Left ventricle myocardium inferior (tissue), 1 donor: ENCODE measurements around the gene RBP3. TPM values are rescaled to one million over a fixed set of nuclear protein-coding genes. Genes with fewer than 3 reads are reported as not detected.

ENCODE experiments used
- DNase-seq: peaks from one replicate; pipeline ENCODE4 v3.0.0-alpha.2; 2020
- H3K27ac ChIP-seq: fragments of 200-600 bp; replicated peaks from 2 replicates; pipeline ENCODE4 v1.8.0; 2021
- H3K27me3 ChIP-seq: fragments of 200-600 bp; 2 replicates; pipeline ENCODE4 v1.8.0; 2021; ENCODE audit warnings: low read depth
- H3K36me3 ChIP-seq: fragments of 200-600 bp; 2 replicates; pipeline ENCODE4 v1.8.0; 2021
- H3K4me1 ChIP-seq: fragments of 200-600 bp; 2 replicates; pipeline ENCODE4 v1.8.0; 2021
- H3K4me3 ChIP-seq: fragments of 200-600 bp; 2 replicates; pipeline ENCODE4 v1.8.0; 2021; ENCODE audit warnings: mild to moderate bottlenecking, moderate library complexity
- H3K9me3 ChIP-seq: fragments of 200-600 bp; replicated peaks from 2 replicates; pipeline ENCODE4 v1.8.0; 2021
- intact Hi-C: fragments of 100-400 bp; cut with micrococcal nuclease; formaldehyde crosslinking; loops from one replicate; pipeline ENCODE4 v1.11.0; 2022
- total RNA-seq: library from RNA; stranded (reverse); fragmentation: NEBNext Ultra II Directional; extraction: Animal tissue kit (Norgen Biotek cat#: 25700); gene quantifications from one replicate; pipeline ENCODE4 v1.2.1, GENCODE V29; 2021
- TF ChIP-seq, protein P1 (sequence below): fragments of 200-600 bp; IDR thresholded peaks from 2 replicates; pipeline ENCODE4 v1.8.0; 2021; ENCODE audit warnings: antibody characterized with exemption, mild to moderate bottlenecking, borderline replicate concordance
- donor health status: DM: no; HTN: yes; CAD: no; lungs with severe emphysema.

The RBP3 gene
- total RNA-seq, 1 donor from 2014 or later = not detected

DNA sequence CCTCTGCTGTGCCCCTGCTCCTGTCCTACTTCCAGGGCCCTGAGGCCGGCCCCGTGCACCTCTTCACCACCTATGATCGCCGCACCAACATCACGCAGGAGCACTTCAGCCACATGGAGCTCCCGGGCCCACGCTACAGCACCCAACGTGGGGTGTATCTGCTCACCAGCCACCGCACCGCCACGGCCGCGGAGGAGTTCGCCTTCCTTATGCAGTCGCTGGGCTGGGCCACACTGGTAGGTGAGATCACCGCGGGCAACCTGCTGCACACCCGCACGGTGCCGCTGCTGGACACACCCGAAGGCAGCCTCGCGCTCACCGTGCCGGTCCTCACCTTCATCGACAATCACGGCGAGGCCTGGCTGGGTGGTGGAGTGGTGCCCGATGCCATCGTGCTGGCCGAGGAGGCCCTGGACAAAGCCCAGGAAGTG lies 1.8 kb downstream of the RBP3 start:
- Histone ChIP-seq H3K27me3 (peaks cover 11% of the 10 kb centered on the region), H3K27ac (no peak overlapping the region), H3K4me1 (no peaks in the 10 kb centered on the region), H3K4me3 (no peak overlapping the region), H3K9me3 (no peaks in the 10 kb centered on the region), H3K36me3 (no peaks in the 10 kb centered on the region)
- intact Hi-C loops = no loop called here
- no peak for DNase-seq
- TF ChIP-seq, protein P1, sequence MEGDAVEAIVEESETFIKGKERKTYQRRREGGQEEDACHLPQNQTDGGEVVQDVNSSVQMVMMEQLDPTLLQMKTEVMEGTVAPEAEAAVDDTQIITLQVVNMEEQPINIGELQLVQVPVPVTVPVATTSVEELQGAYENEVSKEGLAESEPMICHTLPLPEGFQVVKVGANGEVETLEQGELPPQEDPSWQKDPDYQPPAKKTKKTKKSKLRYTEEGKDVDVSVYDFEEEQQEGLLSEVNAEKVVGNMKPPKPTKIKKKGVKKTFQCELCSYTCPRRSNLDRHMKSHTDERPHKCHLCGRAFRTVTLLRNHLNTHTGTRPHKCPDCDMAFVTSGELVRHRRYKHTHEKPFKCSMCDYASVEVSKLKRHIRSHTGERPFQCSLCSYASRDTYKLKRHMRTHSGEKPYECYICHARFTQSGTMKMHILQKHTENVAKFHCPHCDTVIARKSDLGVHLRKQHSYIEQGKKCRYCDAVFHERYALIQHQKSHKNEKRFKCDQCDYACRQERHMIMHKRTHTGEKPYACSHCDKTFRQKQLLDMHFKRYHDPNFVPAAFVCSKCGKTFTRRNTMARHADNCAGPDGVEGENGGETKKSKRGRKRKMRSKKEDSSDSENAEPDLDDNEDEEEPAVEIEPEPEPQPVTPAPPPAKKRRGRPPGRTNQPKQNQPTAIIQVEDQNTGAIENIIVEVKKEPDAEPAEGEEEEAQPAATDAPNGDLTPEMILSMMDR = no peak

DNA sequence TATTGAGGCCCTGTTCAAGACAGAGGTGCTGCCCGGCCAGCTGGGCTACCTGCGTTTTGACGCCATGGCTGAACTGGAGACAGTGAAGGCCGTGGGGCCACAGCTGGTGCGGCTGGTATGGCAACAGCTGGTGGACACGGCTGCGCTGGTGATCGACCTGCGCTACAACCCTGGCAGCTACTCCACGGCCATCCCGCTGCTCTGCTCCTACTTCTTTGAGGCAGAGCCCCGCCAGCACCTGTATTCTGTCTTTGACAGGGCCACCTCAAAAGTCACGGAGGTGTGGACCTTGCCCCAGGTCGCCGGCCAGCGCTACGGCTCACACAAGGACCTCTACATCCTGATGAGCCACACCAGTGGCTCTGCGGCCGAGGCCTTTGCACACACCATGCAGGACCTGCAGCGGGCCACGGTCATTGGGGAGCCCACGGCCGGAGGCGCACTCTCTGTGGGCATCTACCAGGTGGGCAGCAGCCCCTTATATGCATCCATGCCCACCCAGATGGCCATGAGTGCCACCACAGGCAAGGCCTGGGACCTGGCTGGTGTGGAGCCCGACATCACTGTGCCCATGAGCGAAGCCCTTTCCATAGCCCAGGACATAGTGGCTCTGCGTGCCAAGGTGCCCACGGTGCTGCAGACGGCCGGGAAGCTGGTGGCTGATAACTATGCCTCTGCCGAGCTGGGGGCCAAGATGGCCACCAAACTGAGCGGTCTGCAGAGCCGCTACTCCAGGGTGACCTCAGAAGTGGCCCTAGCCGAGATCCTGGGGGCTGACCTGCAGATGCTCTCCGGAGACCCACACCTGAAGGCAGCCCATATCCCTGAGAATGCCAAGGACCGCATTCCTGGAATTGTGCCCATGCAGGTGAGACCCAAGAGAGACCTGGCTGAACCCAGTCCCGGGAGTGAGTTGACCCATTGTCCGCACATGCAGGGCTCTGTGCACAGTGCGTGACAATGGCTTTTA lies 2.8 kb downstream of the RBP3 start:
- intact Hi-C loops = no loop called here
- Histone ChIP-seq H3K36me3 (no peaks in the 10 kb centered on the region), H3K27ac (no peak overlapping the region), H3K4me1 (no peaks in the 10 kb centered on the region), H3K9me3 (no peaks in the 10 kb centered on the region), H3K27me3 (peaks cover 11% of the 10 kb centered on the region), H3K4me3 (no peak overlapping the region)
- no peak for DNase-seq
- TF ChIP-seq, protein P1 = no peak

DNA sequence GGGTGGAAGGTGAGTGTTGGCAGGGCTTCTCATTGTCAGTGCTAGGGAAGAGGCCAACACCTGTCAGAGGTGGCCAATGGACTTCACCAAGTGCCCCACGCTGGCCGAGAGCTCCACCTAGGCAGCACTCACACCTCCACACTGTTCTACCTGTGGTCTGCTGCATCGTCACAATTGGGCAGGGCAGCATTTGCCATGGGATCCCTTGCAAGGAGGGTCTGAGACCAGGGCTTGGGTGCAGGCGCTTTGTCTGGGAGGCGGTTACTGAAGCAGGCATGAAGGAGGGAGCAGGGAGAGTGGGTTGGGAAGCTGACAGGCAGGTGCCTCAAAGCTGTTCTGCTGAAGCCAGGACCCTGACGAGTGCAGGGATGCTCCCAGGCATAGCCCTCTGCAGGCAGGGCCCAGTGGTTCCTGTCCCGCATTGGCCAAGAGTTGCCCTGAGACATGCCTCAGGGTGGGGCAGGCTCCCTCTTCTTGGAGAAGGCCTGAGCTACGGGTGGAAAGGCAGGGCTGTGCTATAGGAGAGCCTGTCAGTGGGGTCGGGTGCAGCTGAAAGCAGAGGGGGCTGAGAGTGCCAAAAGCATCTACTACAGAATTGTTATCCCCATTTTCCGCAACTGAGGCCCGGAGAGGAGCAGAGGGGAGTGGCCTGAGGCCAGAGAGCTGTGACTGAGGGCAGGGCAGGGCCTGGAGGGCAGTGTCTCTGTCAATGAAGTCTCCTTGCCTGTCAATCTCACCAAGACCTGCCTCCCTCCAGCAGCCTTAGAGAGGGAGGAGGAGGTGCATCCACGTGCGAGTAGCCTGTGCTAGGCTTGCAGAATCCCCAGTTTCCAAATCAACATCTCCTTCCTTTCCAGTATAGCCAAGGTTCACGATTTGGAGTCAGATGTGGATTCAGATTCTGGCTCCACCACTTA lies 4.0 kb downstream of the RBP3 start:
- Histone ChIP-seq H3K9me3 (no peaks in the 10 kb centered on the region), H3K4me1 (no peaks in the 10 kb centered on the region), H3K4me3 (no peak overlapping the region), H3K36me3 (no peaks in the 10 kb centered on the region), H3K27me3 (peaks cover 11% of the 10 kb centered on the region), H3K27ac (no peak overlapping the region)
- no peak for DNase-seq
- intact Hi-C loops = no loop called here
- TF ChIP-seq, protein P1 = no peak

DNA sequence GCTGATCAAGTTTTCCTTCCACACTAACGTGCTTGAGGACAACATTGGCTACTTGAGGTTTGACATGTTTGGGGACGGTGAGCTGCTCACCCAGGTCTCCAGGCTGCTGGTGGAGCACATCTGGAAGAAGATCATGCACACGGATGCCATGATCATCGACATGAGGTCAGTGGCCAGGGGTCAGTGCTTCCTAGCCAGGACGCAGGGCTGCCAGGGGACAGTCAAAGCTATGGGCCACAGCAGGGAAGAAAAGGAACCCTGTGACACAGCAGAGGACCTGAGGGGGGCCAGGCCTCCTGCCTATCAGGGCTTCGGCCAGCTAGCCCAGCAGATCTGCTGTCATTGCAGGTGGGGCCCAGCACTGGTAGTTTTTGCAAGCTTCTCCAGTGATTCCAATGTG lies 5.2 kb downstream of the RBP3 start:
- Histone ChIP-seq H3K4me3 (no peak overlapping the region), H3K4me1 (no peaks in the 10 kb centered on the region), H3K36me3 (no peaks in the 10 kb centered on the region), H3K9me3 (no peaks in the 10 kb centered on the region), H3K27ac (no peak overlapping the region), H3K27me3 (peaks cover 11% of the 10 kb centered on the region)
- no peak for DNase-seq
- intact Hi-C loops = no loop called here
- TF ChIP-seq, protein P1 = no peak

DNA sequence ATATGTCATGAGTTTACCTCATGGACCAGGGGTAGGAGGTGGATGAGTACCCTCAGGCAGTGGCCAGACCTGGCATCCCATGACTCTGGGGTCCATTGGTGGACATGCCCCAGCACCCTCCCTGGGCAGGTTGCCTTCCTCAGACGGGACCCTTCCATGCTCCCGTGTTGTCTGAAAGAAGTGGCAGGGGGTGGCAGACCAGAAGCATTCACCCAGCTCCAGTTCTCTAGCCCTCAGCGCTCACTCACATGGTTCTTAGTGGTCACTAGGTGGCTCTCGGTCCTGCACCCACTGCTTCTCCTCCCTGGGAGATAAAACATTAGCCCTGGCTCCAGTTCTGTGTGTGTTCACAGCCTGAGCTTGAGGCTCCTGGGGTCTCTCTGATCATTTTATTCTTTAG lies 6.0 kb downstream of the RBP3 start:
- no peak for DNase-seq
- no peak overlapping the region for H3K27ac ChIP-seq
- no peaks in the 10 kb centered on the region for H3K36me3 ChIP-seq
- TF ChIP-seq, protein P1 = peak; percentile 16
- H3K27me3 ChIP-seq = peaks cover 11% of the 10 kb centered on the region
- no peak overlapping the region for H3K4me3 ChIP-seq
- no peaks in the 10 kb centered on the region for H3K4me1 ChIP-seq
- no peaks in the 10 kb centered on the region for H3K9me3 ChIP-seq
- intact Hi-C loops = no loop called here
